Upper lobe of left lung (tissue), 6 donors: ENCODE results near the gene PRKCH. TPM values are rescaled to one million over a fixed set of nuclear protein-coding genes. Genes with fewer than 3 reads are reported as not detected.

Experiments used
- ATAC-seq, 2 donors: fragments of 200-7000 bp; cut with Tn5 transposase; one replicate each; pipeline ENCODE4 v1.9.1; 2022; ENCODE audit warnings: mild to moderate bottlenecking in 2 of 2, moderate library complexity in 2 of 2; ENCODE audit not compliant: low FRiP score in 2 of 2
- DNase-seq, 2 donors: peaks; one replicate each; pipeline ENCODE4 v3.0.0-alpha.2; 2019 to 2020
- H3K27ac ChIP-seq, 4 donors: fragments of 200-600 bp; sonication (generic); one replicate each; pipeline ENCODE4 v1.5.1; 2016 to 2019
- H3K27me3 ChIP-seq, 4 donors: fragments of 200-600 bp; sonication (generic); one replicate each; pipeline ENCODE4 v1.5.1; 2017 to 2019
- H3K36me3 ChIP-seq, 4 donors: fragments of 200-600 bp; sonication (generic); one replicate each; pipeline ENCODE4 v1.5.1; 2016 to 2019
- H3K4me1 ChIP-seq, 4 donors: fragments of 200-600 bp; sonication (generic); one replicate each; pipeline ENCODE4 v1.5.1; 2018 to 2019
- H3K4me3 ChIP-seq, 4 donors: fragments of 200-600 bp; sonication (generic); one replicate each; pipeline ENCODE4 v1.5.1; 2017 to 2019; ENCODE audit warnings: mild to moderate bottlenecking in 2 of 4, moderate library complexity in 1 of 4
- H3K9me3 ChIP-seq, 4 donors: fragments of 200-600 bp; sonication (generic); one replicate each; pipeline ENCODE4 v1.5.1; 2018 to 2019
- EP300 ChIP-seq, 4 donors: sonication (generic); formaldehyde crosslinking; IDR thresholded peaks; one replicate each; pipeline ENCODE4 v1.5.1; 2017; ENCODE audit warnings: antibody characterized with exemption in 4 of 4, control low read depth in 2 of 4
- POLR2A ChIP-seq, 4 donors: fragments of 450-650 bp; IDR thresholded peaks; one replicate each; pipeline ENCODE4 v1.5.1; 2016 to 2017; ENCODE audit warnings: antibody characterized with exemption in 4 of 4, mild to moderate bottlenecking in 2 of 4
- POLR2AphosphoS5 ChIP-seq, 2 donors: sonication (generic); formaldehyde crosslinking; IDR thresholded peaks; one replicate each; pipeline ENCODE4 v1.5.1; 2017; ENCODE audit warnings: antibody characterized with exemption in 2 of 2
- WGBS, 2 donors: methylation state at CpG; one replicate each; pipeline ENCODE4 v1.1.5; 2017 to 2018; 5-methylcytosine and 5-hydroxymethylcytosine counted together
- total RNA-seq, 6 donors: library from RNA; depleted of rRNA in 4 of 6; stranded (reverse); fragments of >200 nt in 4 of 6; gene quantifications; one replicate each; pipeline versions ENCODE4 v1.1.0 to v1.2.1, GENCODE V29; 2016 to 2021
- TF ChIP-seq, protein P1 (sequence below), 6 experiments: fragments of 450-650 bp in 4 of 6; fragments of 200-600 bp in 2 of 6; sonication (generic) in 2 of 6; IDR thresholded peaks; one replicate each; pipeline ENCODE4 v1.5.1; 2016 to 2019; ENCODE audit warnings: antibody characterized with exemption in 6 of 6
- donor health status: DM: no; HTN: no; CAD: no; lungs with moderate emphysema.
- donor health status: DM: no; HTN: yes; CAD: no; lungs with severe emphysema.

PRKCH gene
- total RNA-seq, 6 donors from 2014 or later = 54.0 to 102 (median 76.6) TPM

DNA sequence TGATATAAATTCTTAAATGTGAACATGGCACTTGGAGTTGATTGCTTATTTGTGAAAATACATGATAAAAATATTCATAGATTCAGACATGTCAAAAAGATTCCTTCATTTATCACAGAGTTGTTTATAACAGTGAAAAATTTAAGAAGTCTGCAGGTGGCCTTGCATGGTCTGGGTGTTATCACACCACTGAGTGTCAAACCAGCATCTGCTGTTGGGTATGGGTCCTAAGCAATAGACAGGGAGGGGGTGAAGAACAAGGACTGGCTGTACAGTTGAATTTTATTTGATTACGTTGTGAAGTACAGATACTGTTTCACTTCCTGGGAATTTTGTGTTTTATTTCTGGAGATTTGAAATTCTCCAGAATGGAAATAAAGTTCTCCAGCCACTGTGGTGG, 193.5 kb downstream of the PRKCH start:
- ATAC-seq = no peak
- Histone ChIP-seq H3K27ac (no peak overlapping the region), H3K4me3 (no peak overlapping the region), H3K9me3 (no peaks in the 10 kb centered on the region), H3K4me1 (peaks cover 31 to 66% (median 45%) of the 10 kb centered on the region in 4 donors), H3K36me3 (no peaks in the 10 kb centered on the region), H3K27me3 (no peaks in the 10 kb centered on the region)
- 85 to 91% methylated on average over 1 of the region's 1 CpG for WGBS, 2 donors
- TF ChIP-seq, protein P1, sequence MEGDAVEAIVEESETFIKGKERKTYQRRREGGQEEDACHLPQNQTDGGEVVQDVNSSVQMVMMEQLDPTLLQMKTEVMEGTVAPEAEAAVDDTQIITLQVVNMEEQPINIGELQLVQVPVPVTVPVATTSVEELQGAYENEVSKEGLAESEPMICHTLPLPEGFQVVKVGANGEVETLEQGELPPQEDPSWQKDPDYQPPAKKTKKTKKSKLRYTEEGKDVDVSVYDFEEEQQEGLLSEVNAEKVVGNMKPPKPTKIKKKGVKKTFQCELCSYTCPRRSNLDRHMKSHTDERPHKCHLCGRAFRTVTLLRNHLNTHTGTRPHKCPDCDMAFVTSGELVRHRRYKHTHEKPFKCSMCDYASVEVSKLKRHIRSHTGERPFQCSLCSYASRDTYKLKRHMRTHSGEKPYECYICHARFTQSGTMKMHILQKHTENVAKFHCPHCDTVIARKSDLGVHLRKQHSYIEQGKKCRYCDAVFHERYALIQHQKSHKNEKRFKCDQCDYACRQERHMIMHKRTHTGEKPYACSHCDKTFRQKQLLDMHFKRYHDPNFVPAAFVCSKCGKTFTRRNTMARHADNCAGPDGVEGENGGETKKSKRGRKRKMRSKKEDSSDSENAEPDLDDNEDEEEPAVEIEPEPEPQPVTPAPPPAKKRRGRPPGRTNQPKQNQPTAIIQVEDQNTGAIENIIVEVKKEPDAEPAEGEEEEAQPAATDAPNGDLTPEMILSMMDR (IDR thresholded peaks at IDR 0.05) = no peak
- TF ChIP-seq POLR2A (IDR thresholded peaks at IDR 0.05) = no peak
- no peak for TF ChIP-seq POLR2AphosphoS5 (IDR thresholded peaks at IDR 0.05)
- TF ChIP-seq EP300 (IDR thresholded peaks at IDR 0.05) = no peak
- no peak for DNase-seq

DNA sequence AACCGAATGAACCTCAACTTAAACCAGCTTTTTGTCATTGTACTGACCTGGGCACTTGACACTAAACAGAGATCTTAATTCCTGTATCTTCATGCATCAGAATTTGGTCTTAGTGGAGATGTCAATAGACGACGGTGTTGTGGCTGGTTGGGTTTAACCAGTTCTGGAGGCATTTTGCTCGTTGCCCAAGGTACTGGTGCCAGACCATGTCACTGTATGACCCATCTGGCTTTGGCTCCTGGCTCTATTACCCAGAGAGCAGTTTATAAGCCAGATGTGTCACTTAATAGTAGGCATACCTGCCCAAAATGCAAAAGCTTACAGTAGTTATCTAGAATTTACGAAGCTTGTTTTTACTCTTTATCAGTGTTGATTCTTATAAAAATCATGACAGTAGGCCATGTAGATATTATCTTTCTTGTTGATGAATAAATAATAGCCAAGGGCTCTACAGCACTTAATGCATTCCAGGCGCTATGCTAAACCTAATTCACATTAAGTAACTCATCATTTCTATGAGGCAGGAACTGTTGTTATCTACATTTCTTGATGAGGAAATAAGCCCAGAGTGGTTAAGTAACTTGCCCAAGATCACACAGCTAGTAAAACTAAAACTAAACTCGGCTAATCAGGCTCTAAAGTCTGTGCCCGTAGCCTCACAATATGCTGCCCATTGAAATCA, 194.2 kb downstream of the PRKCH start:
- TF ChIP-seq, protein P1 (IDR thresholded peaks at IDR 0.05) = no peak
- TF ChIP-seq POLR2AphosphoS5 (IDR thresholded peaks at IDR 0.05) (no peak), EP300 (IDR thresholded peaks at IDR 0.05) (no peak), POLR2A (IDR thresholded peaks at IDR 0.05) (no peak)
- H3K27me3 ChIP-seq = no peaks in the 10 kb centered on the region
- no peaks in the 10 kb centered on the region for H3K36me3 ChIP-seq
- H3K4me1 ChIP-seq = peaks cover 31 to 60% (median 45%) of the 10 kb centered on the region in 4 donors
- no peaks in the 10 kb centered on the region for H3K9me3 ChIP-seq
- no peak for ATAC-seq
- no peak for DNase-seq
- H3K27ac ChIP-seq = no peak overlapping the region
- 94% methylated on average over 8 of the region's 8 CpGs for WGBS, 2 donors
- H3K4me3 ChIP-seq = no peak overlapping the region

DNA sequence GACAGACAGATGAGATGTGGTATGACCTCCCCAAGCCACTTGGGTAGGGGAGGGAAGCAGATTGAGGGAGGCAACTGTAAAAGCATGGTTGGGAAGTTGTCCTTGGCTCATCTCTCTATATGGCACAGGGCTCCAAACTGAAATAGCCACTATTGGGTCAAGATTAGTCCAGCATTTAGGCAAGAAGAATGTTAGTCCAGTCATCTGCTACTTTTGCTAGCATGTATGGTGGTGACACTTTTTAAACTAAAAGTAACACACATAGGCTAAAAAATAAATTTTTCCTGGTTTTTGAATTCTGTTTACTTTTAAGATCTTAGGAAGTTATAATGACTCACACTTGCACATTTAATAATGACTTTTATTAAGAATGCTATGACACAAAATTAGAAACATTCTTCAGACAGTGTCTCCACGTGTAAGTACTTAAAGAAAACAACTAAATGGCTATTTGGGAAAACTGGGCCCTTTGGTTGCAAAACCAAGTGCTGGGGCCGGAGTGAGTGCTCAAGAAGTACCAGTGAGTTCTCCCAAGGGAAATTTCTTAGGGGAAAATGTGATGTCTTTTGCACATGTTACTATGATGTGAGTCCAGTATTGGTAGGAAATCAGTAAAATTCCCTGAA, 194.9 kb downstream of the PRKCH start:
- Histone ChIP-seq H3K9me3 (no peaks in the 10 kb centered on the region), H3K36me3 (no peaks in the 10 kb centered on the region), H3K4me3 (no peak overlapping the region), H3K4me1 (peaks cover 31 to 53% (median 42%) of the 10 kb centered on the region in 4 donors), H3K27ac (no peak overlapping the region), H3K27me3 (no peaks in the 10 kb centered on the region)
- ATAC-seq = no peak
- TF ChIP-seq POLR2A (IDR thresholded peaks at IDR 0.05) (no peak), POLR2AphosphoS5 (IDR thresholded peaks at IDR 0.05) (no peak), EP300 (IDR thresholded peaks at IDR 0.05) (no peak)
- TF ChIP-seq, protein P1 (IDR thresholded peaks at IDR 0.05) = no peak
- DNase-seq = no peak
- 34 to 69% methylated on average over 2 of the region's 2 CpGs for WGBS, 2 donors

DNA sequence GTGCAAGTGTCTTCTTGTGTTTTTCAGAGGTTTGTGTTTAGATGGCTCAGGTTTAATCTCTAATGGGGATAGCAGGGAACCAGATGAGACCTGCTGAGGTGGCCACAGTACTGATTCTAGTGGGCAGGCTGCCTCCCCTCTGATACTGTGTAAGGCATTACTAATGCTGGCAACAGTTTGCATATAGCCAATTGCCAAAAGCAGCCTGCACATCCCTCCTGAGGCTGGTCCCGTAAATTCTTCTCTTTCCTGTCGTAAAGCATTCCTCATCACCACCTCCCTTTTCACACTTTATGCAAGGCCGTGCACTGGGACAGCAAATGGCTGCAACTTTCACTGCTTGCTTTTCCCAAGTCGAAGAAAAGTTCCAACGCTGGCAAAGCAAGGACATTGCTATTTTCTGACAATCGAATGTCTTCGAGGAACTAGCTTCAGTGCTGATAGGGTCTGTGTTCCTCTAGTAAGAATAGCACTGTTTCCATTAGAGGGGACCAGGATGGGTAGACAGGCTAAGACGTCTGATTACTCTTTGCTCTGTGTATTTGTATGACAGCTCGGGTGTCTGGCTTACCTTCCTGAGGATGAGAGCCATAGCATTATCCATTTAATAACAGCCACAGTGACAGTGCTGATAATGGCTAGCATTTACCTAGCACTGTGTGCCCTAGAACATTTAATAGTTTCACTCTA, 195.7 kb downstream of the PRKCH start:
- no peak for TF ChIP-seq POLR2A (IDR thresholded peaks at IDR 0.05)
- no peak for TF ChIP-seq POLR2AphosphoS5 (IDR thresholded peaks at IDR 0.05)
- TF ChIP-seq, protein P1 (IDR thresholded peaks at IDR 0.05) = no peak
- no peak for TF ChIP-seq EP300 (IDR thresholded peaks at IDR 0.05)
- no peaks in the 10 kb centered on the region for H3K36me3 ChIP-seq
- H3K27ac ChIP-seq = peak overlapping the region in 2 of 4 donors; percentile 5 to 13
- WGBS, 2 donors = 88 to 91% methylated on average over 9 of the region's 9 CpGs
- ATAC-seq = peak in 1 of 2 donors; percentile 56
- H3K4me1 ChIP-seq = peaks cover 24 to 46% (median 37%) of the 10 kb centered on the region in 4 donors
- H3K27me3 ChIP-seq = no peaks in the 10 kb centered on the region
- DNase-seq = no peak
- no peaks in the 10 kb centered on the region for H3K9me3 ChIP-seq
- H3K4me3 ChIP-seq = no peak overlapping the region
